ENCODE measurements around the gene LEPROT. TPM values are rescaled to one million over a fixed set of nuclear protein-coding genes. Genes with fewer than 3 reads are reported as not detected.

Gene LEPROT
- total and polyA plus RNA-seq, 2 experiments from 2014 or later: 22.9 to 24.9 TPM

- H3K36me3 Mint-ChIP-seq (ENCODE audit: low read depth): no peaks in the 10 kb centered on the region
- H3K9me3 Mint-ChIP-seq: no peaks in the 10 kb centered on the region
- Histone ChIP-seq H3K9me2 (ENCODE audit: insufficient read depth) (no peaks in the 10 kb centered on the region), H3K4me1 (ENCODE audit: insufficient read depth) (peaks cover 4% of the 10 kb centered on the region; the same call in 1 of the 2 replicates), H3K27me3 (ENCODE audit: insufficient read depth) (no peaks in the 10 kb centered on the region), H4K20me1 (replicated peaks; ENCODE audit: insufficient read depth) (no peaks in the 10 kb centered on the region), H3K36me3 (ENCODE audit: insufficient read depth) (no peaks in the 10 kb centered on the region), H3K79me2 (replicated peaks; ENCODE audit: insufficient read depth) (no peaks in the 10 kb centered on the region), H2AFZ (no peak overlapping the region), H3F3A (replicated peaks; ENCODE audit: low read depth) (no peaks in the 10 kb centered on the region), H3K27ac (ENCODE audit: low read depth) (no peak overlapping the region), H3K4me2 (no peak overlapping the region), H3K4me3 (no peak overlapping the region)
- ATAC-seq: no peak
- no peak for DNase-seq (ENCODE audit: low spot score)
- no peak for TF ChIP-seq CTCF (conservative IDR thresholded peaks at IDR 0.05; ENCODE audit: low read depth in 2 of 2)
- TF ChIP-seq NANOG (IDR thresholded peaks at IDR 0.05; ENCODE audit: borderline replicate concordance): no peak
- TF ChIP-seq ZNF114 (CRISPR knock-in tag; IDR thresholded peaks at IDR 0.05): no peak
- TF ChIP-seq ZNF331 (CRISPR knock-in tag; IDR thresholded peaks at IDR 0.05; ENCODE audit: low read depth): no peak
- no peak for TF ChIP-seq EZH2 (IDR thresholded peaks at IDR 0.05; ENCODE audit: low read depth, unreplicated experiment)
- TF ChIP-seq ZNF462 (CRISPR knock-in tag; IDR thresholded peaks at IDR 0.05): no peak
- TF ChIP-seq ETS1 (IDR thresholded peaks at IDR 0.05): no peak
- TF ChIP-seq EZH2phosphoT487 (IDR thresholded peaks at IDR 0.05; ENCODE audit: unreplicated experiment): no peak
- TF ChIP-seq POLR2AphosphoS5 (IDR thresholded peaks at IDR 0.05; ENCODE audit: low read depth): no peak
- no peak for TF ChIP-seq STAT1 (IDR thresholded peaks at IDR 0.05; ENCODE audit: unreplicated experiment)
- no peak for TF ChIP-seq JUNB (IDR thresholded peaks at IDR 0.05; ENCODE audit: unreplicated experiment)
- no peak for TF ChIP-seq REST (IDR thresholded peaks at IDR 0.05; ENCODE audit: unreplicated experiment)
- TF ChIP-seq CREB1 (CRISPR knock-in tag; IDR thresholded peaks at IDR 0.05; ENCODE audit: low read depth): no peak
- no peaks in the 10 kb centered on the region for H3K27me3 Mint-ChIP-seq (ENCODE audit: insufficient read depth, low read depth, poor library complexity)
- H3K4me3 Mint-ChIP-seq: no peak overlapping the region
- H3K4me1 Mint-ChIP-seq: peaks cover 5% of the 10 kb centered on the region
- no peak overlapping the region for H3K27ac Mint-ChIP-seq
These were observed 21.5 kb upstream of the LEPROT start for GRCh38 chr1:65399003-65399402.
